Epithelial cell of esophagus (primary cell): ENCODE data around the gene ST3GAL5.

Experiments used
- DNase-seq: peaks from one replicate; pipeline ENCODE4 v3.0.0; 2010; ENCODE audit warnings: low read depth
- H3K4me3 ChIP-seq: 2 replicates; pipeline ENCODE4 v1.5.1; 2011; ENCODE audit warnings: mild to moderate bottlenecking, low read length, control low read depth
- TF ChIP-seq, protein P1 (sequence below): IDR thresholded peaks from 2 replicates; pipeline ENCODE4 v1.5.1; 2011; ENCODE audit warnings: low read depth, mild to moderate bottlenecking, low read length, control low read depth, inconsistent platforms; ENCODE audit not compliant: insufficient read depth; ENCODE audit errors: missing control alignments

The ST3GAL5 gene

DNA sequence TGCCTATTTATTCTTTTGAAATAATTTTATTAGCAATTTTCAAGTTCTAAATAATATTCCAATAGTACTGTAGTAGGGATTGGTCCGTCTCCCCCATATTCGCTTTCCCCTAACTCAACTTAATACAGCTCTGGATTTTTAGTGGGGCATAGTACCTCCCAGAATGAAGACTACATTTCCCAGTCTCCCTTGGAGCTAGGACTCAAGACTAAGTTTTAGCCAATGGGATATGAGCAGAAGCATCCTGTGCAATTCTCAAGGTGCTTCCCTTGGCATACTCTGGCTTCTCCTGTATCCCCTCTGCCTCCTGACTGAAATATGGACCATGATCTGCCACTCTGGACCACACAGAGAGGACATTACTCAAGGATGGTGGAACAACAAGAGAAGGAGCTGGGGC lies 24.1 kb downstream of the ST3GAL5 start:
- H3K4me3 ChIP-seq = no peak overlapping the region
- TF ChIP-seq, protein P1, sequence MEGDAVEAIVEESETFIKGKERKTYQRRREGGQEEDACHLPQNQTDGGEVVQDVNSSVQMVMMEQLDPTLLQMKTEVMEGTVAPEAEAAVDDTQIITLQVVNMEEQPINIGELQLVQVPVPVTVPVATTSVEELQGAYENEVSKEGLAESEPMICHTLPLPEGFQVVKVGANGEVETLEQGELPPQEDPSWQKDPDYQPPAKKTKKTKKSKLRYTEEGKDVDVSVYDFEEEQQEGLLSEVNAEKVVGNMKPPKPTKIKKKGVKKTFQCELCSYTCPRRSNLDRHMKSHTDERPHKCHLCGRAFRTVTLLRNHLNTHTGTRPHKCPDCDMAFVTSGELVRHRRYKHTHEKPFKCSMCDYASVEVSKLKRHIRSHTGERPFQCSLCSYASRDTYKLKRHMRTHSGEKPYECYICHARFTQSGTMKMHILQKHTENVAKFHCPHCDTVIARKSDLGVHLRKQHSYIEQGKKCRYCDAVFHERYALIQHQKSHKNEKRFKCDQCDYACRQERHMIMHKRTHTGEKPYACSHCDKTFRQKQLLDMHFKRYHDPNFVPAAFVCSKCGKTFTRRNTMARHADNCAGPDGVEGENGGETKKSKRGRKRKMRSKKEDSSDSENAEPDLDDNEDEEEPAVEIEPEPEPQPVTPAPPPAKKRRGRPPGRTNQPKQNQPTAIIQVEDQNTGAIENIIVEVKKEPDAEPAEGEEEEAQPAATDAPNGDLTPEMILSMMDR = no peak
- no peak for DNase-seq

DNA sequence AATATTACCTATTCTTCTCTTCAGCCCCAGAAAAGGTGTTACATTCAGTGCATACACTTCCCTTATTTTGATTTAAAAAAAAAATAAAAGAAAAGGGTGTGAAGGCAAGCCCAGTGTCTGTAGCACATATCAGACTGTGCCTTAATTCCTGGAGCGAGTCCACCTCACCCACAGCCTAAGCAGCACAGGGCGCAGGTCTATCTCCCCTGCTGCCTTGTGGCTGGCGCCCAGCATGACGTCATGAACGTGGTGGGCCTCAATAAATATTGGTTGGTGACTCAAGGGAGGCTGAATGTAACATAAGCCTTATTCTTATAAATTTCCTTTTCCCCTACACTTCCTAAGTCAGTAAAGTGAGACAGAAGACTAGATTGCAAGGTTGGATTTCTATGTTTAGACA lies 26.4 kb downstream of the ST3GAL5 start:
- no peak for DNase-seq
- TF ChIP-seq, protein P1 = no peak
- H3K4me3 ChIP-seq = no peak overlapping the region

DNA sequence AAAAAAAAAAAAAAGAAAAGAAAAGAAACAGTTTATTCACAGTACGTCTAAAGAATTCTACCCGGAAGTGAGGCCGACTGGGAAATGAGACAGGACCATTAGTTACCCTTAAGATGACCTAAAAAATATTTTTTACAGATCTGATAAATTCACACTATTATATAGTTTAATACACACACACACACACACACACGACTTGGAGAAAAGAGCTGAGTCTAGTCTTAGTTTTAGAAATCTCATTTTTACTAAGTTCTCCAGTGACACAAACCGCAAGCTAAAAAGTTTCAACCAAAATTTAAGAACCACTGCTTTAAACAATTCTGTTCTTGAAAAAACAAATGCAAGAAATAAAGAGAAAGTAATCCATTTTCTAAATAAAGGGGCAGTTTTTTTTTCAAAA lies 27.1 kb downstream of the ST3GAL5 start:
- TF ChIP-seq, protein P1 = no peak
- DNase-seq = no peak
- no peak overlapping the region for H3K4me3 ChIP-seq

DNA sequence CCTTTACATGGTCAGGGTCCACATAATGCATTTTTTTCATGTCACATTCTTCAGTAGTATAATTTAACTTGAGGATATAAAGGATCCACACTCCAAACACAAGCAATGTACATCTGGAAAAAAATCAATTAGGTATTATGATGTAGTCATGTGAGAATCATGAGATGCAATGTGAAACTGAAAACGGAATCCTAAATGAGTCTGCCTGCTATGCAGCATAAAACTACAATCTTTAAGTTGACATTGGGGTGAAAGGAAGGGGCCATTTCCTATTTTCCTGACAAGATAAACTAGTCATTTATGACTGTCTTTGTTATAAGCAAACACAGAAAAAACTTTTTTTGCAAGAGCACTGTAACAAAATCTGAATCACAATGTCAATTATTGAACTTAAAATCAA lies 27.6 kb downstream of the ST3GAL5 start:
- no peak overlapping the region for H3K4me3 ChIP-seq
- TF ChIP-seq, protein P1 = no peak
- DNase-seq = no peak

DNA sequence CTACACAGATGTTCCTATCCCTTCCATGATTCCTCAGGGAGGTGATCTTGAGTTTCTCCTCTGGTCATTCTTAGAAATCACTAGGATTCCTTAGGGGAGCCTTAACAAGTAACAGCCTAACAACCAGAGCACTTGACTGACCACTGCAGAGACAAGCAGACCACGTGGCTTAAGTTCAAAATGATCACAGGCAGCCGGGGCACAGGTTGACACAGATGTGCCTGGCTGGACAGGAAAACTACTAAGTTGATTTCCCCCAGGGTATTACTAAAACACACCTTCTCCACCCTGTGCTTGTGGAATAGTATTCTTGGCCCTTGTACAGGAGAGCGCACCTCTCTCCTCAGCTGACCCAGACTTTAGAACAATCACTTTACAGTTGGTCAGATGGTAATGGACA lies 29.9 kb downstream of the ST3GAL5 start:
- no peak for DNase-seq
- no peak overlapping the region for H3K4me3 ChIP-seq
- TF ChIP-seq, protein P1 = no peak

DNA sequence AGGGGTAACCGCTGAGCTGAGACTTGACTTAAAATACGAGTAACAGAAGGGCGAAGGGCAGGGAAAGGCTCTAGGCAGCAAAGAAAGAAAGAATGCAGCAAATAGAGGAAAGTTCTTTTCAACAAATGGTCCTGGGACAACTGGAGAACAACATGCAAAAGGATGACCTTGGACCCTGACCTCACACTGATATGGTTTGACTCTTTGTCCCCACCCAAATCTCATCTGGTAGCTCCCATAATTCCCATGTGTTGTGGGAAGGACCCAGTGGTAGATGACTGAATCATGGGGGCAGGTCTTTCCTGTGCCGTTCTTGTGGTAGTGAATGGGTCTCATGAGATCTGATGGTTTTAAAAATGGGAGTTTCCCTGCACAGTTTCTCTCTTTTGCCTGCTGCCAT lies 33.9 kb downstream of the ST3GAL5 start:
- H3K4me3 ChIP-seq = no peak overlapping the region
- no peak for DNase-seq
- TF ChIP-seq, protein P1 = no peak

DNA sequence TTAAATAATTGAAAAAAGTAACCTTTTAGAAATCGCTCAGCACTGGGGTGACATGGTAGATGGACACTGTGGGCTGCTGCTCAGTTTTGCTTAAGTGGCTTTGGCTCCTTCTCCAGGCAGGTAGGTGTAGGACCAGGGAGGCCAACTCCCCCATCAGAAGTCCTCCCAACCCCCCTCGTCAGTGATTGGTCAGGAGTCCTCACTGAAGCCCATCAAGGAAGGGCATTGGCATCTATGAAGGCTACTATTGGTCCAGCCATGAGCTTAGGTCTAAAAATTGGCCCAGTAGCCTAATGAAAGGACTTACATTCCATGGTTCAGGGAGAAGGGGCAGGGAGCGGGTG lies 34.7 kb downstream of the ST3GAL5 start:
- TF ChIP-seq, protein P1 = no peak
- no peak for DNase-seq
- H3K4me3 ChIP-seq = no peak overlapping the region
